Activated naive CD4-positive, alpha-beta T cell treated with anti-CD3 and anti-CD28 coated beads, Interleukin-2, amount 50 U/mL, for 24 hours (primary cell): ENCODE measurements around the gene IZUMO2.
"Not testable (repeated sequence)": the region's sequence is repeated elsewhere in the genome, so short reads cannot be mapped to it uniquely, and the experiment has no call there.

ENCODE experiments used
- H3K27ac Mint-ChIP-seq: one replicate; pipeline ENCODE4 v1.8.0; 2021; ENCODE audit warnings: mild to moderate bottlenecking, mixed read lengths
- H3K27me3 Mint-ChIP-seq: one replicate; pipeline ENCODE4 v1.8.0; 2021; ENCODE audit warnings: mixed read lengths
- H3K36me3 Mint-ChIP-seq: one replicate; pipeline ENCODE4 v1.8.0; 2021; ENCODE audit warnings: mixed read lengths
- H3K4me1 Mint-ChIP-seq: one replicate; pipeline ENCODE4 v1.8.0; 2021; ENCODE audit warnings: mixed read lengths
- H3K4me3 Mint-ChIP-seq: one replicate; pipeline ENCODE4 v1.8.0; 2021; ENCODE audit warnings: mild to moderate bottlenecking, mixed read lengths
- H3K9me3 Mint-ChIP-seq: one replicate; pipeline ENCODE4 v1.8.0; 2021; ENCODE audit warnings: mixed read lengths

The IZUMO2 gene

DNA sequence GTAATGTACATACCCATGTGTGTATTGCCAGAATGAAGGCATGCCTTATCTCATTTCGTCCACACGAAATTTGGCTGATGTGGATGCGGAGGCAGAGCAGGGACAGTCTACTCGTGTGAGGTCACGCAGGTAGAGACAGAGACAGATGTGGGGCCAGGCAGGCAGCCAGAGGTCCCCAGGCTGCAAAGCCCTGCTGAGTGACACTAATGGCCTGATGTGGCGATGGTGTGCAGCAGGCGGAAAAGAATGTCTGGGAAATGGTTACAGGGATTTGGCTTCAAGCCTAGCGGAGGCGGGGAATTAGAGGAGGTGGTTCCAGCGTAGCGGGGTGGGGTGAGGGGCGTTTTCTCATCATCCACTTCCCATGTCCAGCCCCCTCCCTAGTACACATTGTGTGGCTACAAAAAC, 4.2 kb upstream of the IZUMO2 start:
- Mint-ChIP-seq H3K27ac (no peak overlapping the region), H3K36me3 (no peaks in the 10 kb centered on the region), H3K27me3 (peaks cover 20% of the 10 kb centered on the region), H3K9me3 (no peaks in the 10 kb centered on the region), H3K4me3 (no peak overlapping the region), H3K4me1 (no peaks in the 10 kb centered on the region)

DNA sequence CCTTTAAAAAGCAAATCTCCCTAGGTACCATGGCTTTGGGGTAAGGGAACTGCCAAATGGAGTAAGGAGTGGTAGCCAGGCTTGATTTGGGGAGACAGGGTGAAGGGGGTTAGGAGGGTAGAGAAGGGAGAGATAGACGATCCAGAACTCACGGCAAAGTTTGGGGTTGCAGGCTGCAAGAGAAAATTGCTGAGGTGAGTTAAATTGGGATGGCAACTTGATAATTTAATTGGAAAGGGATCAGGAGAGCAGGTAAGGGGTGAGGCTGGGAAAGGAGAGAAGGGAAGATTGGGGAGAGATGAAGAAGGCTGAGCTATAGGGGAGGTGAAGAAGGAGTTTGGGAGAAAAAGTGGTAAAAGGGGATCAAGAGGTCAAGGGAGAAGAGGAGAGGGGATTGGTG, 4.0 kb downstream of the IZUMO2 start:
- H3K27ac Mint-ChIP-seq, result no peak overlapping the region
- no peak overlapping the region for H3K4me3 Mint-ChIP-seq
- H3K4me1 Mint-ChIP-seq, result no peaks in the 10 kb centered on the region
- H3K36me3 Mint-ChIP-seq, result no peaks in the 10 kb centered on the region
- peaks cover 8% of the 10 kb centered on the region for H3K27me3 Mint-ChIP-seq
- no peaks in the 10 kb centered on the region for H3K9me3 Mint-ChIP-seq

DNA sequence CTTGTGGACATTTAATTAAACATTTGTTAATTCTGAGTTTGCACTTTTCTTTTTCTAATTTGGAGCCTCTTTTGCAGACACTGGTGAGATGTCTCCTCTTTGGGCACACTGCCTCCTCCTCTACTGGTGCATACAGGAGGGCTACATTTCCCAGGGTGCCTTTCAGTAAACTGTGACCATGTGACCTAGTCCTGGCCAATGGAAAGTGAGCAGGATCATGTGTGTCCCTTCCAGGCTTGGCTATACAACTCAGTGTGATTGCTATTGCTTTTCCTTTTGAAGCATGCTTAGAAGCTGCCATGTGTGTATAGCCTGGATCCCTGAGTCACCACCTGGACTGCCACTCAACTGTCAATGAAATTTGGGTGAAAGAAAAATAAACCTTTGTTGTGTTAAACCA, 4.5 kb downstream of the IZUMO2 start:
- no peak overlapping the region for H3K4me3 Mint-ChIP-seq
- no peaks in the 10 kb centered on the region for H3K4me1 Mint-ChIP-seq
- peaks cover 8% of the 10 kb centered on the region for H3K27me3 Mint-ChIP-seq
- H3K9me3 Mint-ChIP-seq, result no peaks in the 10 kb centered on the region
- no peak overlapping the region for H3K27ac Mint-ChIP-seq
- H3K36me3 Mint-ChIP-seq, result no peaks in the 10 kb centered on the region

DNA sequence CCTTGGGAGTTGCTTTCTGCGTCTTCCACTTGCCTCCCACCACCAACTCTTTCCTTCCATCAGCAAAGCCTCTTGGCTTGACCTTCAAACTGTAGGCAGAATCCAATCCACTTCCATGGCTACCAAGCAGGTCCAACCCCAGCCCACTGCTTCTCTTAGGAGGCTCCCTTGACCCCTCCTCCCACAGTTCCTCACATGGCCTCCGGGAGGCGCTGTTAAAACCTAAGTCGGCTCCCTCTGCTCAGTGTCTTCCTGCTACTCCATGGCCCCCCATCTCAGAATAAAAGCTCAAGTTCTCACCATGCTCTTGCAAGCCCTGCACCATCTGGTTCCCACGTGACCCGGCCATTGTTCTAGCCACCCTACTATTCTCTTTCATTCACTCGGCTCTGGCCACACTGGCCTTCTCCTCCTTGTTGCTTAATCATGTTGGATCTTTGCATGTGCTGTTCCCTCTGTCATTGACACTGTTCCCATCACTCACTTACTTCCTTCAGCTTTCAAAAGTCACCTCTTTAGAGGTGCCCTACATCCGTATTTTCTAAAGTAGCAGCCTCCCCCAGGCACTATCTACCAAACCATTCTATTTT, 7.5 kb downstream of the IZUMO2 start:
- Mint-ChIP-seq H3K27me3 (peaks cover 16% of the 10 kb centered on the region), H3K27ac (no peak overlapping the region), H3K4me3 (no peak overlapping the region), H3K4me1 (no peaks in the 10 kb centered on the region), H3K36me3 (no peaks in the 10 kb centered on the region), H3K9me3 (no peaks in the 10 kb centered on the region)

GRCh38 chr19:50154529-50154928, 8.6 kb downstream of the IZUMO2 start:
- Mint-ChIP-seq H3K4me1 (no peaks in the 10 kb centered on the region), H3K27ac (no peak overlapping the region), H3K9me3 (no peaks in the 10 kb centered on the region), H3K27me3 (peaks cover 15% of the 10 kb centered on the region), H3K36me3 (no peaks in the 10 kb centered on the region), H3K4me3 (no peak overlapping the region)

DNA sequence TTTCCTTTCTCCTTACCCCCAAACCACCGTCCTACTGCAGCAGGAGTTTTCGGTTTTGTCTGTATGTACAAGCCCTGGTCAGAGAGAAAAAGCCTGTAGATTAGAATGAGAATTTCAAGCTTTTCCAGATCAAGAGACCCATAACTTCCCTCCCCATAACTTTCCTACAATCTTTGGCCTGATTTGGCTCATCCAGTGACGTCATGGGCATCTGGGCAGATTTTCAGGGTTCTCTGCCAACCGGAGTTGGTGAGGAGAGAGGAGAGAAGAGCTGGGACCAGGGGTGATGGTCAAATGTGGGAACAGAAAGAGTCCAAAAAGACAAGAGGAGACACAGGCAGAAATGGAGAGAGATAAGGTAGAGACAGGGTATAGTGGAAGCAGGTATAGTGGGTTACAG, 10.5 kb downstream of the IZUMO2 start:
- no peaks in the 10 kb centered on the region for H3K9me3 Mint-ChIP-seq
- no peak overlapping the region for H3K4me3 Mint-ChIP-seq
- peaks cover 15% of the 10 kb centered on the region for H3K27me3 Mint-ChIP-seq
- no peaks in the 10 kb centered on the region for H3K36me3 Mint-ChIP-seq
- no peak overlapping the region for H3K27ac Mint-ChIP-seq
- peaks cover under 1% of the 10 kb centered on the region for H3K4me1 Mint-ChIP-seq

DNA sequence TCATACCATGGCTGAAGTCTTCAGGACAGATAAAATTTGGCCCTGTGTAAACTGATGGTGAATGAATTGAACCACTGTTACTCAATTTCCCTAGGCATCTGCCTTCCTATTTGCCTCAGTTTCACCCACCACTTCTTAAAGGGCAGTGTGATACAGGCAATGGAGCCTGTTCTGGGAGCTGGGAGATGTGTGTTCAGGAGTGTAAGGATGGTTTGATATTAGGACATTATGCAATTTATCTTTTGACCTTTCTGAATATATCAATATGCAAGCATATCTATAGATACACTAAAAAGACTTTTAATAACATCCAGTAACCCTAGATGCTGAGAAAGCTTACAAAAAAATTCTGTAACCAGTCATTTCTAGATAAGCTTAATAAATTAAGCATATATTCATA, 14.6 kb downstream of the IZUMO2 start:
- H3K27ac Mint-ChIP-seq, result no peak overlapping the region
- H3K27me3 Mint-ChIP-seq, result peaks cover 13% of the 10 kb centered on the region
- no peaks in the 10 kb centered on the region for H3K9me3 Mint-ChIP-seq
- peak overlapping the region; percentile 85 for H3K4me3 Mint-ChIP-seq
- no peaks in the 10 kb centered on the region for H3K36me3 Mint-ChIP-seq
- peaks cover 6% of the 10 kb centered on the region for H3K4me1 Mint-ChIP-seq

- H3K27ac Mint-ChIP-seq, result peak overlapping the region; percentile 62
- peak overlapping the region; percentile 85 for H3K4me3 Mint-ChIP-seq
- H3K4me1 Mint-ChIP-seq, result peaks cover 6% of the 10 kb centered on the region
- no peaks in the 10 kb centered on the region for H3K9me3 Mint-ChIP-seq
- H3K36me3 Mint-ChIP-seq, result no peaks in the 10 kb centered on the region
- peaks cover 10% of the 10 kb centered on the region for H3K27me3 Mint-ChIP-seq
Measured at GRCh38 chr19:50147462-50148423, 15.3 kb downstream of the IZUMO2 start.

- not testable (repeated sequence) for H3K36me3 Mint-ChIP-seq, H3K27ac Mint-ChIP-seq, H3K9me3 Mint-ChIP-seq, H3K4me3 Mint-ChIP-seq, H3K27me3 Mint-ChIP-seq, H3K4me1 Mint-ChIP-seq
Measured at GRCh38 chr19:50141921-50142320, 21.2 kb downstream of the IZUMO2 start.

DNA sequence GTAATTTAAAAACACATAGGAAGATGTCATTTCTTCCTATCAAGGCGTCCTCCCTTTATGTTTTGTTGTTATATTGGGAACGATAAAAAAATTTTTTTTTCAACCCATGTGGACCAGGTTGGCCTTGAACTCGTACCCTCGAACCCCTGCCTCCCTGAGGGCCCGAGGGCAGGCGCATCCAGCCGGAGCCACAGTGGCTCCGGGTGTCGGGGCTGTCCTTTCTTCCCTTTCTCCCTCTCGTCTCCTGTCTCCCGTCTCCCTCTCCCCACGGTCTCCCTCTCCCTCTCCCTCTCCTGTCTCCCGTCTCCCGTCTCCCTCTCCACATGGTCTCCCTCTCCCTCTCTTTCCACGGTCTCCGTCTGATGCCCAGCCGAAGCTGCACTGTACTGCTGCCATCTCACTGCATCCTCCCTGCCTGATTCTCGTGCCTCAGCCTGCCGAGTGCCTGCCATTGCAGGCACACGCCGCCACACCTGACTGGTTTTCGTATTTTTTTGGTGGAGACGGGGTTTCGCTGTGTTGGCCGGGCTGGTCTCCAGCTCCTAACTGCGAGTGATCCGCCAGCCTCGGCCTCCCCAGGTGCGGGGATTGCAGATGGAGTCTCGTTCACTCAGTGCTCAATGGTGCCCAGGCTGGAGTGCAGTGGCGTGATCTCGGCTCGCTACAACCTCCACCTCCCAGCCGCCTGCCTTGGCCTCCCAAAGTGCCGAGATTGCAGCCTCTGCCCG, 22.8 kb downstream of the IZUMO2 start:
- not testable (repeated sequence) for H3K27ac Mint-ChIP-seq, H3K9me3 Mint-ChIP-seq, H3K27me3 Mint-ChIP-seq, H3K36me3 Mint-ChIP-seq, H3K4me1 Mint-ChIP-seq, H3K4me3 Mint-ChIP-seq

- not testable (repeated sequence) for H3K9me3 Mint-ChIP-seq, H3K4me1 Mint-ChIP-seq, H3K4me3 Mint-ChIP-seq, H3K27ac Mint-ChIP-seq, H3K36me3 Mint-ChIP-seq, H3K27me3 Mint-ChIP-seq
Measured at GRCh38 chr19:50136603-50137365, 26.3 kb downstream of the IZUMO2 start.

GRCh38 chr19:50135856-50136602, 27.1 kb downstream of the IZUMO2 start:
- not testable (repeated sequence) for H3K27ac Mint-ChIP-seq, H3K4me3 Mint-ChIP-seq, H3K4me1 Mint-ChIP-seq, H3K9me3 Mint-ChIP-seq, H3K36me3 Mint-ChIP-seq, H3K27me3 Mint-ChIP-seq

DNA sequence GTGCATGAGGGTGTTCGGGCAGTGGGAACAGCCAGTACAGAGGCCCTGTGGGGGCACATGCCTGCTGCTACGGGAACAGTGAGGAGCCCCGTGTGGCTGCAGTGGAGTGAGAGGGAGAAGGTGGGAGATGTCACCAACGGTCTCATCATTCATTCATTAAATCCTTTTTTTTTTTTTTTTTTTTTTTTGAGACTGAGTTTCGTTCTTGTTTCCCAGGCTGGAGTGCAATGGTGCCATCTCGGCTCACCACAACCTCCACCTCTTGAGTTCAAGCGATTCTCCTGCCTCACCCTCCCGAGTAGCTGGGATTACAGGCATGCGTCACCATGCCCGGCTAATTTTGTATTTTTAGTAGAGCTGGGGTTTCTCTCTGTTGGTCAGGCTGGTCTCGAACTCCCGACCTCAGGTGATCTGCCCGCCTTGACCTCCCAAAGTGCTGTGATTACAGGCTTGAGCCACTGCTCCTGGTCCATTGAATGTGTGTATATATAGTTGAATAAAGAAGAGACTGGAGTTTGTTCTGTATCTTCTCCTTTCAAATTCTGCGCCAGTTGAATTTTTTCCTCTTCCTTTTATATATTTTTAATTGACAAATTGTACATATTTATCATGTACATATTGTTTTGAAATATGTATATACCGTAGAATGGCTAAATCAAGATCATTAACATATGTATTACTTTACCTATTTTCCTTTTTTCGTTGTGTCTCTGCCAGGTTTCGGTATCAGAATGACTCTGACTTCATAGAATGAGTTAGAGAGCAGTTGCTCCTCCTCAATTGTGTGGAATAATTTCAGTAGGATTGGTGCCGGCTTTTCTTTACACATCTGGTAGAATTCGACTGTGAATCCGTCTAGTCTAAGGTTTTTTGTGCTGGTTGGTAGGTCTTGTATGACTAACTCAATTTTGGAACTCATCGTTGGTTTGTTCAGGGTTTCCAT, 28.0 kb downstream of the IZUMO2 start:
- not testable (repeated sequence) for H3K27ac Mint-ChIP-seq, H3K4me3 Mint-ChIP-seq, H3K4me1 Mint-ChIP-seq, H3K9me3 Mint-ChIP-seq, H3K36me3 Mint-ChIP-seq, H3K27me3 Mint-ChIP-seq
